ENCODE measurements around the gene PLIN5.

PLIN5 gene

GRCh38 chr19:4557144-4557970 is 22.3 kb upstream of the PLIN5 start:
- CTCF ChIA-PET, result interaction anchor here (0.6 to 3.5 kb wide), 9 partner anchors 9 to 79 kb away, joined by 3 to 42 read pairs (median 5); partner anchors contain the start of gene PLIN5
- no peak for TF ChIP-seq CTCF (IDR thresholded peaks at IDR 0.05; ENCODE audit: insufficient read depth, low read length, missing control alignments)
- H3K4me3 ChIP-seq (ENCODE audit: low read depth, low read length), result no peak overlapping the region
- DNase-seq (ENCODE audit: low read depth, low spot score), result no peak
- POLR2A ChIA-PET, result no interaction called here

- TF ChIP-seq CTCF (IDR thresholded peaks at IDR 0.05; ENCODE audit: insufficient read depth, low read length, missing control alignments), result no peak
- no peak for DNase-seq (ENCODE audit: low read depth, low spot score)
- POLR2A ChIA-PET, result no interaction called here
- no peak overlapping the region for H3K4me3 ChIP-seq (ENCODE audit: low read depth, low read length)
- CTCF ChIA-PET, result interaction anchor here (0.6 to 3.5 kb wide), 10 partner anchors 9 to 80 kb away, joined by 3 to 42 read pairs (median 6); partner anchors contain the start of gene PLIN5
Observed at GRCh38 chr19:4556597-4557127, 21.6 kb upstream of the PLIN5 start.

GRCh38 chr19:4555657-4556561 is 20.9 kb upstream of the PLIN5 start:
- no peak for DNase-seq (ENCODE audit: low read depth, low spot score)
- POLR2A ChIA-PET, result no interaction called here
- no peak overlapping the region for H3K4me3 ChIP-seq (ENCODE audit: low read depth, low read length)
- CTCF ChIA-PET, result interaction anchor here (1.1 to 3.5 kb wide), 8 partner anchors 10 to 81 kb away, joined by 3 to 42 read pairs (median 6); partner anchors contain the start of gene PLIN5
- no peak for TF ChIP-seq CTCF (IDR thresholded peaks at IDR 0.05; ENCODE audit: insufficient read depth, low read length, missing control alignments)

- ChIA-PET CTCF (interaction anchor here (1.2 to 3.5 kb wide), 4 partner anchors 9 to 82 kb away, joined by 5 to 42 read pairs (median 6); no protein-coding TSS in a partner anchor), POLR2A (no interaction called here)
- no peak for TF ChIP-seq CTCF (IDR thresholded peaks at IDR 0.05; ENCODE audit: insufficient read depth, low read length, missing control alignments)
- H3K4me3 ChIP-seq (ENCODE audit: low read depth, low read length), result no peak overlapping the region
- no peak for DNase-seq (ENCODE audit: low read depth, low spot score)
Observed at GRCh38 chr19:4554717-4555116, 19.7 kb upstream of the PLIN5 start.

- CTCF ChIA-PET, result no interaction called here
- POLR2A ChIA-PET, result no interaction called here
- no peak for DNase-seq (ENCODE audit: low read depth, low spot score)
- TF ChIP-seq CTCF (IDR thresholded peaks at IDR 0.05; ENCODE audit: insufficient read depth, low read length, missing control alignments), result no peak
- H3K4me3 ChIP-seq (ENCODE audit: low read depth, low read length), result no peak overlapping the region
Observed at GRCh38 chr19:4553775-4554174, 18.8 kb upstream of the PLIN5 start.

All from AG04449 (cell line).